Activated CD4-positive, alpha-beta T cell treated with anti-CD3 and anti-CD28 coated beads, Interleukin-2, Interleukin-6, amounts not matched to agents 100 ng/mL and 50 ng/mL, durations not matched to agents 16 hours and 8 hours (primary cell): ENCODE data around the gene VAT1L.

ENCODE experiments used
- DNase-seq: peaks from one replicate; pipeline ENCODE4 v3.0.0-alpha.2; 2020

VAT1L gene

GRCh38 chr16:77836801-77837200 lies 48.4 kb downstream of the VAT1L start:
- no peak for DNase-seq

- DNase-seq: no peak
Measured at GRCh38 chr16:77838597-77839255, 50.4 kb downstream of the VAT1L start.

GRCh38 chr16:77840093-77840492 lies 51.7 kb downstream of the VAT1L start:
- DNase-seq: no peak

- DNase-seq: no peak
Measured at GRCh38 chr16:77840673-77841501, 52.5 kb downstream of the VAT1L start.

- no peak for DNase-seq
Measured at GRCh38 chr16:77841502-77841763, 53.1 kb downstream of the VAT1L start.

- no peak for DNase-seq
Measured at GRCh38 chr16:77842468-77842867, 54.1 kb downstream of the VAT1L start.

GRCh38 chr16:77843405-77843804 lies 55.0 kb downstream of the VAT1L start:
- no peak for DNase-seq

GRCh38 chr16:77844801-77845200 lies 56.4 kb downstream of the VAT1L start:
- DNase-seq: no peak

GRCh38 chr16:77849646-77850258 lies 61.4 kb downstream of the VAT1L start:
- DNase-seq: no peak

GRCh38 chr16:77850636-77851333 lies 62.4 kb downstream of the VAT1L start:
- no peak for DNase-seq

GRCh38 chr16:77853161-77853560 lies 64.8 kb downstream of the VAT1L start:
- no peak for DNase-seq

- DNase-seq: no peak
Measured at GRCh38 chr16:77856438-77857160, 68.2 kb downstream of the VAT1L start.

GRCh38 chr16:77858060-77858459 lies 69.7 kb downstream of the VAT1L start:
- DNase-seq: no peak

- no peak for DNase-seq
Measured at GRCh38 chr16:77859493-77860232, 71.3 kb downstream of the VAT1L start.

GRCh38 chr16:77860953-77861352 lies 72.6 kb downstream of the VAT1L start:
- DNase-seq: no peak

GRCh38 chr16:77863250-77863649 lies 74.9 kb downstream of the VAT1L start:
- DNase-seq: no peak

GRCh38 chr16:77866752-77867151 lies 78.4 kb downstream of the VAT1L start:
- DNase-seq: no peak

GRCh38 chr16:77868052-77868451 lies 79.7 kb downstream of the VAT1L start:
- no peak for DNase-seq

- DNase-seq: peak; percentile 45
Measured at GRCh38 chr16:77868478-77868877, 80.1 kb downstream of the VAT1L start.

GRCh38 chr16:77869997-77870813 lies 81.8 kb downstream of the VAT1L start:
- DNase-seq: no peak

GRCh38 chr16:77871932-77872331 lies 83.6 kb downstream of the VAT1L start:
- DNase-seq: no peak
